OCI-M1 (cell line): ENCODE measurements around the gene ASB13.

Experiments used
- DNase-seq: peaks from one replicate; lab custom pipeline; 2025; lab: John Stamatoyannopoulos, UW

ASB13 gene

GRCh38 chr10:5669604-5670003 is 3.2 kb upstream of the ASB13 start:
- peak; percentile 27 for DNase-seq

GRCh38 chr10:5668429-5668828 is 2.0 kb upstream of the ASB13 start:
- no peak for DNase-seq

GRCh38 chr10:5666841-5667630 is 641 bp upstream of the ASB13 start:
- no peak for DNase-seq

- DNase-seq: peak; percentile 46
Measured at GRCh38 chr10:5665373-5666007, 905 bp downstream of the ASB13 start.

GRCh38 chr10:5663692-5664427 is 2.5 kb downstream of the ASB13 start:
- no peak for DNase-seq

- DNase-seq: no peak
Measured at GRCh38 chr10:5662708-5663579, 3.5 kb downstream of the ASB13 start.

- no peak for DNase-seq
Measured at GRCh38 chr10:5661043-5661442, 5.4 kb downstream of the ASB13 start.

GRCh38 chr10:5659702-5660528 is 6.5 kb downstream of the ASB13 start:
- DNase-seq: peak; percentile 70

GRCh38 chr10:5658871-5659618 is 7.3 kb downstream of the ASB13 start:
- DNase-seq: no peak

- peak; percentile 39 for DNase-seq
Measured at GRCh38 chr10:5656737-5657579, 9.4 kb downstream of the ASB13 start.

- DNase-seq: no peak
Measured at GRCh38 chr10:5655121-5655520, 11.3 kb downstream of the ASB13 start.

GRCh38 chr10:5654218-5654755 is 12.1 kb downstream of the ASB13 start:
- no peak for DNase-seq

- DNase-seq: no peak
Measured at GRCh38 chr10:5652746-5653145, 13.6 kb downstream of the ASB13 start.

- no peak for DNase-seq
Measured at GRCh38 chr10:5651388-5651764, 15.0 kb downstream of the ASB13 start.

GRCh38 chr10:5650664-5651387 is 15.6 kb downstream of the ASB13 start:
- no peak for DNase-seq

- DNase-seq: no peak
Measured at GRCh38 chr10:5649746-5650145, 16.6 kb downstream of the ASB13 start.

GRCh38 chr10:5648494-5649457 is 17.6 kb downstream of the ASB13 start:
- no peak for DNase-seq
